ENCODE measurements around the gene FARP1. TPM values are rescaled to one million over a fixed set of nuclear protein-coding genes. Genes with fewer than 3 reads are reported as not detected.

The FARP1 gene
- total and polyA plus RNA-seq, 3 experiments from 2014 or later, result 0.16 to 0.27 (median 0.26) TPM

DNA sequence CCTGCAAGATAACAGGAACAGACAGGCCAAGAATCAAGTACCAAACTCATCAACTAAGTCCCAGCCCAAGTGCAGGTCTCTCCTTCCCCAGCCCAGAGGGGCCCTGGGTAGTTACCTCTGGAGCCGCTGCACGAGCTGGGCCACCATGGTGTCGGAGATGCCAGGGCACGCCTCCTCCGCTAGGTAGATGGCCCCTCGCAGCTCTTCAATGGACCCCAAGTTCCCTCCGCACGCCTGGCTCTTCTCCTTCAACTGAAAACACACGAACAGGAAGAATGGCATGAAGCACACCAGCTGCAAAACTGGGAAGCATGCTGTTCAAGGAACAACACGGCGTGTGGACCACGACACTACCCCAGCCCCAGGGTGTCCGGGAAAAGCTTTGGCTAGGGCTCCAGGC, 314.2 kb downstream of the FARP1 start:
- no peaks in the 10 kb centered on the region for H3K4me1 ChIP-seq (ENCODE audit: insufficient read depth, low read length)
- H3K27ac Mint-ChIP-seq, result peak overlapping the region in 3 of 8 donors; percentile 10 to 29 (median 19)
- H3K4me3 ChIP-seq (ENCODE audit: low read length), result no peak overlapping the region
- H3K36me3 ChIP-seq (ENCODE audit: insufficient read depth, low read length), result peaks cover 50% of the 10 kb centered on the region
- H3K27ac ChIP-seq (ENCODE audit: low read depth, low read length), result no peak overlapping the region
- no peak overlapping the region for H3K4me3 Mint-ChIP-seq
- DNase-seq, result no peak
- POLR2A ChIA-PET, result interaction anchor here (1.1 kb wide), 1 partner anchor 10 kb away, joined by 3 read pairs; no protein-coding TSS in a partner anchor
- H3K36me3 Mint-ChIP-seq, result peaks cover 0 to 93% (median 29%) of the 10 kb centered on the region in 3 donors
- no peaks in the 10 kb centered on the region for H3K9me3 ChIP-seq (ENCODE audit: low read length)
- peaks cover 0 to 5% (median 4%) of the 10 kb centered on the region in 3 donors for H3K4me1 Mint-ChIP-seq
- peaks cover 0 to 1% of the 10 kb centered on the region in 2 donors for H3K27me3 Mint-ChIP-seq
- H3K27me3 ChIP-seq (ENCODE audit: insufficient read depth, low read length, poor library complexity, severe bottlenecking), result no peaks in the 10 kb centered on the region
- CTCF ChIA-PET, result interaction anchor here (0.9 to 3.5 kb wide), 3 partner anchors 9 to 196 kb away, joined by 3 to 15 read pairs (median 5); no protein-coding TSS in a partner anchor
- no peaks in the 10 kb centered on the region for H3K9me3 Mint-ChIP-seq

DNA sequence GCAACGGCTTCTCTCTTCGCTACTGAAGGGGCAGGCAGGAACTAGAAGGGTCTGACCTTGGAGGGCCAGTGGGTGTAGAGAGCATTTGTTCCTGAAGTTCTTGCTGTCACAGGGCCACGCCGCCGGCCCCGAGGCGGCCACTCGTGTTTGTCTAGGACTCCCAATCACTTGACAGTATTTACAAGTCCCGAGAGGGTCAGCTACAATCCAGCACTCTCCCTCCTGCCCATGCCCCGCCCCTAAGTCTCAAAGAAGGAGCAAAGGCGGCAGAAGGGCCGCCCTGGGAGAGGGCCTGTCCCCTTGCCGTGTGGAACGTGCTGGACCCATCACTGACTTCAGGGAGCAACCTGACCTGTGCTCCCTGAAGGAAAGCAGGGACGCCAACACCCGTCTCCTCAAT, 315.5 kb downstream of the FARP1 start:
- H3K27ac ChIP-seq (ENCODE audit: low read depth, low read length), result no peak overlapping the region
- no peaks in the 10 kb centered on the region for H3K4me1 ChIP-seq (ENCODE audit: insufficient read depth, low read length)
- ChIA-PET CTCF (interaction anchor here (3.5 kb wide), 1 partner anchor 13 kb away, joined by 15 read pairs; no protein-coding TSS in a partner anchor), POLR2A (no interaction called here)
- no peak for DNase-seq
- peaks cover 55% of the 10 kb centered on the region for H3K36me3 ChIP-seq (ENCODE audit: insufficient read depth, low read length)
- H3K27ac Mint-ChIP-seq, result no peak overlapping the region
- H3K9me3 Mint-ChIP-seq, result no peaks in the 10 kb centered on the region
- H3K27me3 Mint-ChIP-seq, result peaks cover 0 to 1% of the 10 kb centered on the region in 2 donors
- H3K27me3 ChIP-seq (ENCODE audit: insufficient read depth, low read length, poor library complexity, severe bottlenecking), result no peaks in the 10 kb centered on the region
- no peak overlapping the region for H3K4me3 Mint-ChIP-seq
- peaks cover 0 to 93% (median 26%) of the 10 kb centered on the region in 3 donors for H3K36me3 Mint-ChIP-seq
- no peak overlapping the region for H3K4me3 ChIP-seq (ENCODE audit: low read length)
- no peaks in the 10 kb centered on the region for H3K9me3 ChIP-seq (ENCODE audit: low read length)
- peaks cover 0 to 9% (median 4%) of the 10 kb centered on the region in 3 donors for H3K4me1 Mint-ChIP-seq

DNA sequence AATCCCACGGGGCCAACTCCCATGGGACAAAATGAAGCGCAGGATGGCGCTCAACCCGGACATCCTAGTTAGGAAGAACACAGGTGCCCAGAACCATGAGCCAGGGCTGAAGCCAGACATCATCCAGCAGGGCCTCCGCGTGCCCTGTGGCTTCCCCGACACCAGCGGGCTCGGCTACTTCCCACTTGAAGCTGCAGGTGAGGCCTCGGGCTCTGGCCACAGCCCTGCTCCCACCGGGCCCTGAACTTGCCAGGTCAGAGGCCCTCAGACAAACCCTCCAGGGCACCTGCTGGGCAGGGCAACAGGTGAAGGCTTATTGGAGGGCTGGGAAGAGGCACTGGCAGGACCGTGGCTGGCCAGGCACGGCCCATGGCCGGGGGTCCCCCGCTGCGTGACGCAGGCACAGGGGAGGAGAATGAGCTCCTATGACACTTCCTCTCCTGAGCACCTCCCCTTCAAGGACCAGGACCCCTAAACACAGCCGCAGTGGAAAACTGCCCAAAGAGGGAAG, 316.3 kb downstream of the FARP1 start:
- Mint-ChIP-seq H3K36me3 (peaks cover 0 to 91% (median 24%) of the 10 kb centered on the region in 3 donors), H3K9me3 (no peaks in the 10 kb centered on the region), H3K27me3 (peaks cover 0 to 1% of the 10 kb centered on the region in 2 donors), H3K4me1 (peaks cover 0 to 11% (median 5%) of the 10 kb centered on the region in 3 donors), H3K27ac (peak overlapping the region in 4 of 8 donors; percentile 27 to 47 (median 37)), H3K4me3 (no peak overlapping the region)
- Histone ChIP-seq H3K9me3 (ENCODE audit: low read length) (no peaks in the 10 kb centered on the region), H3K27ac (ENCODE audit: low read depth, low read length) (no peak overlapping the region), H3K4me3 (ENCODE audit: low read length) (no peak overlapping the region), H3K27me3 (ENCODE audit: insufficient read depth, low read length, poor library complexity, severe bottlenecking) (no peaks in the 10 kb centered on the region), H3K4me1 (ENCODE audit: insufficient read depth, low read length) (no peaks in the 10 kb centered on the region), H3K36me3 (ENCODE audit: insufficient read depth, low read length) (peaks cover 57% of the 10 kb centered on the region)
- ChIA-PET CTCF (interaction anchor here (1.3 to 2.5 kb wide), 2 partner anchors 17 to 194 kb away, joined by 4 to 5 read pairs; no protein-coding TSS in a partner anchor), POLR2A (no interaction called here)
- DNase-seq, result no peak

DNA sequence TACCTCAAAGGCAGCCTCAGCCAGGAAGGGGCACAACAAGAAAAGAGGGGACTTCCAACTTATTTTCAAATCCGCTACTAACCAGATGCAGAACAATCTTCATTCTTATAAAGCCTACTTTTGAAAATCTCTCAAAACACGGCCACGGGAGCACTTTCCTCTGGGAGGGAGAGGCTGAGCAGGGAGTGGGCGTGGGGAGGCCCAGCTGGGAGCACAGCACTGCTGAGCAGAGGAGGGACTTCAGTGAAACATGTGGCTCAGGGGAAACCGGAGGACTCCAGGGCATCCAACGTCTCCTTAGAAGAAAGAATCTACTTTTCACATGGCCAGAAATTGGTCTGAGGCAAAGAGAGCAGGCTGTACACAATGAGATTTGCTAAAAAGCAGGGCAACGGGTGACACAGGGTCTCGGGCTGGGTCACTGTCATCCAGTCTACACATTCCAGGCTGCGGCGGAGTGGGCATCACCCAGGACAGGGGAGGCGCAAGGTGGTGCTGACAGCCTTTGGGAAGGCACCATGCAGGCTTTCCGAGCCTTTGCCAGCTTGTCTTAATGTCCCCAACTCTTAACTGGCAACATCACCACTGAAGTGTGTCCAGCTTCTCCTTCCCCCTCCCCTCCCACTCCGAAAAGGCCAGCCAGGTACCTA, 317.0 kb downstream of the FARP1 start:
- no peak overlapping the region for H3K4me3 Mint-ChIP-seq
- Histone ChIP-seq H3K4me1 (ENCODE audit: insufficient read depth, low read length) (no peaks in the 10 kb centered on the region), H3K27ac (ENCODE audit: low read depth, low read length) (no peak overlapping the region), H3K4me3 (ENCODE audit: low read length) (no peak overlapping the region), H3K9me3 (ENCODE audit: low read length) (no peaks in the 10 kb centered on the region), H3K36me3 (ENCODE audit: insufficient read depth, low read length) (peaks cover 57% of the 10 kb centered on the region), H3K27me3 (ENCODE audit: insufficient read depth, low read length, poor library complexity, severe bottlenecking) (no peaks in the 10 kb centered on the region)
- DNase-seq, result no peak
- POLR2A ChIA-PET, result no interaction called here
- CTCF ChIA-PET, result interaction anchor here (1.3 to 2.5 kb wide), 2 partner anchors 16 to 194 kb away, joined by 4 to 5 read pairs; no protein-coding TSS in a partner anchor
- no peaks in the 10 kb centered on the region for H3K9me3 Mint-ChIP-seq
- H3K27ac Mint-ChIP-seq, result peak overlapping the region in 5 of 8 donors; percentile 21 to 61 (median 45)
- H3K36me3 Mint-ChIP-seq, result peaks cover 0 to 87% (median 21%) of the 10 kb centered on the region in 3 donors
- H3K4me1 Mint-ChIP-seq, result peaks cover 0 to 11% (median 5%) of the 10 kb centered on the region in 3 donors
- H3K27me3 Mint-ChIP-seq, result peaks cover 0 to 1% of the 10 kb centered on the region in 2 donors

DNA sequence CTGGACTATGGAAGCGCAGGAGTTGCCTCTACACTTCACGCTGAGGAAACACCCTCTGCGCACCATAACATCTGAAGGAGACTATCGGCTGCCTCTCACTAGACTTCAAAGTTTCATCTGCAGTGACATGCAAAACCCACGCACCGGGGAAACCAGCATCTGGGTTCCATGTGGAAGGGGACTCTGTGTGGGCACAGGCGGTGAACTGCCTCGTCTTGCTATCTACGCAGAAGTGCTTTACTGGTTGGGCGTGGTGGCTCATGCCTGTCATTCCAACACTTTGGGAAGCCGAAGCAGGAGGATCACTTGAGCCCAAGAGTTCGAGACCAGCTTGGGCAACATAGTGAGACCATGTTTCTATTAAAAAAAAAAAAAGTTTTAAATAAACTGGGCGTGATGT, 317.6 kb downstream of the FARP1 start:
- H3K9me3 Mint-ChIP-seq, result no peaks in the 10 kb centered on the region
- no peaks in the 10 kb centered on the region for H3K9me3 ChIP-seq (ENCODE audit: low read length)
- ChIA-PET POLR2A (no interaction called here), CTCF (interaction anchor here (1.3 to 2.5 kb wide), 3 partner anchors 15 to 193 kb away, joined by 4 to 6 read pairs (median 5); no protein-coding TSS in a partner anchor)
- DNase-seq, result no peak
- H3K36me3 Mint-ChIP-seq, result peaks cover 0 to 87% (median 20%) of the 10 kb centered on the region in 3 donors
- H3K4me1 Mint-ChIP-seq, result peaks cover 0 to 11% (median 5%) of the 10 kb centered on the region in 3 donors
- H3K27ac Mint-ChIP-seq, result no peak overlapping the region
- H3K4me1 ChIP-seq (ENCODE audit: insufficient read depth, low read length), result no peaks in the 10 kb centered on the region
- no peaks in the 10 kb centered on the region for H3K27me3 ChIP-seq (ENCODE audit: insufficient read depth, low read length, poor library complexity, severe bottlenecking)
- H3K36me3 ChIP-seq (ENCODE audit: insufficient read depth, low read length), result peaks cover 55% of the 10 kb centered on the region
- H3K27me3 Mint-ChIP-seq, result peaks cover 0 to 1% of the 10 kb centered on the region in 2 donors
- no peak overlapping the region for H3K4me3 ChIP-seq (ENCODE audit: low read length)
- H3K27ac ChIP-seq (ENCODE audit: low read depth, low read length), result no peak overlapping the region
- H3K4me3 Mint-ChIP-seq, result no peak overlapping the region

DNA sequence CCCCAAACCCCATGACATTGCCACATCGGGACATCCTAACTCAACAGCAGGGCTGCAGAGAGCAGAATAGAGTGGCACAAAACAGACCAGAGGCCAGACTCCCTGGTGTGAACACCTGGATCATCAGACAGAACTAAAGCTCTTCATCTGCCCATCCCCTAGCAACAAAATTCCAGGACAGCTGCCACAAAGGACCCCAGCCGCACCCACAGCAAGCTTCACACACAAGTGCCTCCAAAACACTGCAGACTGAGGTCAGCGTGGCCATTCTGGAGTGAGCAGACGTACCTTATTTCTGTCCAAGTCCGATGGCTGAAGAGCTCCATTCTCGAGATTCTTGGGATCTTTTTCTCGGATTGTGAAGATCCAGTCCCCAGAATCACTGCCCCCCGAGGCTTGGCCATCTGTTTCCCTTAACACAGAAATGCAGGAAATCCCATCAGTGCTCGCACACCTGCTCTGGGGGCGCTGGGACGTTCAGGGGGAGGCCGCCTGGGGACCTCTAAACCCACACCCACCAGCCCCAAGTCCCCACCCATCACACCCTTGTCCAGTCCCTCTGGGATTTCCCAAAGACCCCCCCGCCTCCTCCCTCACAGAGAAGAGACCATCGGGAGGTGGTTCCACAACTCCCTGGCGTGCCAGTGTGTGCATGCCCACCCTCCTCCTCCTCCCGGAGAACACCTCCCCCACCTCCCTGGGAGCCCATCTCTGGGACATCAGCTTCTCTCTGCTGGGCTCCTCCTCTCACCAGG, 318.8 kb downstream of the FARP1 start:
- peak overlapping the region in 3 of 8 donors; percentile 27 to 63 (median 47) for H3K27ac Mint-ChIP-seq

DNA sequence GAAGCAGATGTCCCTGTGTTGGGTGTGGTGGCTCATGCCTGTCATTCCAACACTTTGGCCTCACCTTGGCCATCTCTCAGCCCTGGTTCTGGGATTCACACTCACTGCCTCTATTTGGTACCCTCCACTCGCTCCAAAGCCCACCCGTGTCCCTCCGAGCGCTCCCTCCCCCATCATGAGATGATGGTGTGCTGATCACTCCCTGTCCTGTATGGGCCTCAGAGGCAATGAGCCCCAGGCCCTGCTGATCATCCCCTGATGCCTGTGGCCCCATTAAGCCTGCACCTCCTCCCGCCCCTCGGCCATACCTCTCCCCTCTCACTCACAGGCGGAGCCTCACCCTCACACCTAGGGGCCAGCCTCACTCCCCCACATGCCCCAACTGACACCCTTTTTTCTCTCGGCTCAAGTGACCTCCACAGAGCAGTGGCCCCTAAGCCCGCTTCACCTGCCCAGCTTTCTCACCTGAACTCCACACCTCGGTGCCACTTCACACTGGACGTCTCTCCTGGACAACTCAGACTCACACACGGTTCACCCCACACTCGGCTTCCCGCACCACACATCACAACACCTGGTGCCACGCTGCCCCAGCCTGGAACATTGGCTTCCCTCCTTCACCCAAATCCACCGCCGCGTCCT, 319.5 kb downstream of the FARP1 start:
- ChIA-PET CTCF (interaction anchor here (1.7 to 2.2 kb wide), 2 partner anchors 17 to 190 kb away, joined by 6 to 7 read pairs; no protein-coding TSS in a partner anchor), POLR2A (no interaction called here)
- Histone ChIP-seq H3K4me3 (ENCODE audit: low read length) (no peak overlapping the region), H3K9me3 (ENCODE audit: low read length) (no peaks in the 10 kb centered on the region), H3K27ac (ENCODE audit: low read depth, low read length) (no peak overlapping the region), H3K27me3 (ENCODE audit: insufficient read depth, low read length, poor library complexity, severe bottlenecking) (no peaks in the 10 kb centered on the region), H3K36me3 (ENCODE audit: insufficient read depth, low read length) (peaks cover 42% of the 10 kb centered on the region), H3K4me1 (ENCODE audit: insufficient read depth, low read length) (no peaks in the 10 kb centered on the region)
- H3K36me3 Mint-ChIP-seq, result peaks cover 0 to 88% (median 24%) of the 10 kb centered on the region in 3 donors
- peak overlapping the region in 5 of 8 donors; percentile 57 to 93 (median 74) for H3K27ac Mint-ChIP-seq
- DNase-seq, result no peak
- H3K27me3 Mint-ChIP-seq, result no peaks in the 10 kb centered on the region
- no peak overlapping the region for H3K4me3 Mint-ChIP-seq
- peaks cover 4 to 16% (median 11%) of the 10 kb centered on the region in 3 donors for H3K4me1 Mint-ChIP-seq
- H3K9me3 Mint-ChIP-seq, result no peaks in the 10 kb centered on the region

More for the DNA sequence above, 318.8 kb downstream of the FARP1 start:
- no peak for DNase-seq
- Histone ChIP-seq H3K4me3 (ENCODE audit: low read length) (no peak overlapping the region), H3K27ac (ENCODE audit: low read depth, low read length) (no peak overlapping the region), H3K4me1 (ENCODE audit: insufficient read depth, low read length) (no peaks in the 10 kb centered on the region), H3K27me3 (ENCODE audit: insufficient read depth, low read length, poor library complexity, severe bottlenecking) (no peaks in the 10 kb centered on the region), H3K9me3 (ENCODE audit: low read length) (no peaks in the 10 kb centered on the region), H3K36me3 (ENCODE audit: insufficient read depth, low read length) (peaks cover 48% of the 10 kb centered on the region)
- H3K4me3 Mint-ChIP-seq, result no peak overlapping the region
- ChIA-PET CTCF (interaction anchor here (2.2 to 2.5 kb wide), 2 partner anchors 16 to 192 kb away, joined by 5 to 6 read pairs; no protein-coding TSS in a partner anchor), POLR2A (no interaction called here)
- peaks cover 0 to 1% of the 10 kb centered on the region in 2 donors for H3K27me3 Mint-ChIP-seq
- no peaks in the 10 kb centered on the region for H3K9me3 Mint-ChIP-seq
- peaks cover 0 to 87% (median 20%) of the 10 kb centered on the region in 3 donors for H3K36me3 Mint-ChIP-seq
- H3K4me1 Mint-ChIP-seq, result peaks cover 0 to 12% (median 8%) of the 10 kb centered on the region in 3 donors

Data from CD8-positive, alpha-beta memory T cell (primary cell).